ENCODE data around the gene KCND3.

GRCh38 chr1:111738436-111739193 lies 250.9 kb downstream of the KCND3 start:
- TF ChIP-seq CTCF (IDR thresholded peaks at IDR 0.05) (no peak), POLR2A (IDR thresholded peaks at IDR 0.05) (no peak)

All from lower leg skin (tissue), 3 donors.